Adrenal gland (tissue), 5 donors: ENCODE measurements around the gene NEURL2.

Experiments used
- CTCF ChIP-seq, 6 experiments: fragments of 450-650 bp in 4 of 6; fragments of 200-600 bp in 2 of 6; sonication (generic) in 1 of 6; IDR thresholded peaks; 1 replicate in 5 of 6; 2 replicates in 1 of 6; pipeline versions ENCODE4 v1.5.1 to v1.8.0; 2016 to 2021; ENCODE audit warnings: antibody characterized with exemption in 6 of 6, mild to moderate bottlenecking in 2 of 6, moderate library complexity in 1 of 6
- POLR2A ChIP-seq, 2 donors: fragments of 450-650 bp; IDR thresholded peaks; one replicate each; pipeline ENCODE4 v1.6.1; 2017; ENCODE audit warnings: antibody characterized with exemption in 2 of 2, mild to moderate bottlenecking in 2 of 2, moderate library complexity in 1 of 2
- donor health status: DM: no; HTN: no; CAD: no.

- TF ChIP-seq CTCF (IDR thresholded peaks at IDR 0.05) (no peak), POLR2A (IDR thresholded peaks at IDR 0.05) (no peak)
These were observed 5.7 kb upstream of the NEURL2 start for GRCh38 chr20:45896641-45897161.
